ENCODE data around the gene MTA3.
A peak's percentile ranks its signal among the peaks of the same experiment; 100 is the strongest.

Gene MTA3

DNA sequence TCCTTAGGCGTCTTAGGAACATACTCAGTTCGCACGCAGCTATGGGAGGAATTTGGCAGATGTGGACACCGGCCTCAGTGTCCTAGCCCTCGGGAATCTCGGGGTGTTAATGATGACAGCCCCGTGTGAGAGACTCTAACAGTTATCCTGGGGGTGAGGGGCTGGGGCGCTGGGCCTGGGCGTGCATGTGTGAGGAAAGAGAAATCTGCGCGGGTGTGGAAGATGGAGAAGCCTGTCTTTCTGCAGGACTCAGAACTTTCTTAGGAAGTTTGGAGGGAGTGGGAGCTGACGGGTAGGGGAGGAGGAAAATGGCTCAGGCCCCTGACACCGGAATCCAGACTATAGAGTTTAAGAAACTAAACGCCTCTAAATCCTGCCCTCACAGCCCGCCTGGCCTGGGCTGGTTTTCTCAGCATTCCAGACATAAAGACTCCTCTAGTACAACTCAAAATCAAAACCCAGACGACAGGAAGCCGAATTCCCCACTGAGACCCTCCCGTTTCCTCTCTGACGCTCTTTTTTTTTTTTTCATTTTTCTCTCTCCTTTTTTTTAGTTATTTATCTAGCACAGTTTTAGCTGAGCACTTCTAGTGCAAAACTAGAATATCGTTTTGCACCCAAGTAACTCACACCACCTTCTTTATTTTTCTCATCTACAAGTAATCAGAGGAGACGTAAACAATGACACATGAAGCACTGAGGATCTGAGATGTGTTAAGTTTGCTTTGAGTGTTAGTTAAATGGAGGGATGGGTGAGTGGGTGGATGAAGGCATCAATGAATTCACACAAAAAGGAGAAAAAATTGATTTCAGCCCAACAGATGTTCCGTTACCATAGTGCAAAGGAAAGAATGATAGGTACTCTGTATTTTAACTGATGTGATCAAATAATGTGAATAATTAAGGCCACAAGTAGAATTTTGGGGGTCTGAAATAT lies 225.2 kb downstream of the MTA3 start:
- Histone ChIP-seq H3K9me3 (ENCODE audit: low read length) (no peaks in the 10 kb centered on the region), H3K27me3 (ENCODE audit: control insufficient read depth in 1 of 2, insufficient read depth in 2 of 2, low read length in 2 of 2) (no peaks in the 10 kb centered on the region), H3K4me3 (ENCODE audit: low read depth in 1 of 2, low read length in 2 of 2) (peak overlapping the region; percentile 24 to 59), H3K4me1 (ENCODE audit: insufficient read depth, low read length) (peaks cover 15% of the 10 kb centered on the region), H3K36me3 (ENCODE audit: insufficient read depth, low read length) (no peaks in the 10 kb centered on the region), H3K27ac (ENCODE audit: low read depth, low read length) (peak overlapping the region; percentile 74), H3K9ac (ENCODE audit: low read length) (peak overlapping the region; percentile 55)

DNA sequence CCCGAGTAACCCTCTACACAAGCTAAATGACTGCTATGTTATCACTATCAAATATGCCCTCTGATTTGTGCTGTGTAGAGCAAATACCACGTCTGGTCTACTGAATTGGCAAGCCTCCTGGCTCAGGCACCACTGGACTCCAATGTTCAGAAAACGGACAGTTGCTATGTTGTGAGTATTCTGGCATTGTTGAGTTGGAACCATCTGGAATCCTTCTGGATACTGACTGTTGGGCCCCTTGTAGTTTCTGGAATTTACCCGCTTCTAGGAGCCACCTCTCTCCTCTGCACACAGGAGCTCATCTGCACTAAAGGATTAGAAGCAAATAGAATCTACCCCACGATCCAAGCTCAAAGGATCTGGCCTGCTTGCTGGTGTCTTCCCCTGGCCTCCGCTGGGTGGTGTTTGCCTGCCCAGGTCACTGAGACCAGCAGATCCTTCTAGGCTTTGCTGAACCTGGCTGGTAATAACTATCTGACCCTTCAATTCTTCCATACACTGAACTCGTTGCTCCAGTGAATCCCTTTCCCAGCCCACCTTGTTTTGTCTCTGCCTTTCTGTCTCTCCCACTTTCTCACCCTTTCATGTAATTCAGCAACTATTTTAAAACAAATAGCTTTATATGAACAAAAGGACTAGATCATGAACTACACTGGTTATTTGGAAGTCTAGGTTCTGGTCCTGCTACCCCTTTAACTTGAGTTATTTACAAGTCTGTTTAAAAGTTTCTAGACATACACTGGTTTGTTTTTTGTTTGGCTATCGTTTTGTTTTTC lies 226.0 kb downstream of the MTA3 start:
- no peaks in the 10 kb centered on the region for H3K36me3 ChIP-seq (ENCODE audit: insufficient read depth, low read length)
- peaks cover 15% of the 10 kb centered on the region for H3K4me1 ChIP-seq (ENCODE audit: insufficient read depth, low read length)
- peak overlapping the region; percentile 74 for H3K27ac ChIP-seq (ENCODE audit: low read depth, low read length)
- no peaks in the 10 kb centered on the region for H3K9me3 ChIP-seq (ENCODE audit: low read length)
- no peak overlapping the region for H3K9ac ChIP-seq (ENCODE audit: low read length)
- no peak overlapping the region for H3K4me3 ChIP-seq (ENCODE audit: low read depth in 1 of 2, low read length in 2 of 2)
- no peaks in the 10 kb centered on the region for H3K27me3 ChIP-seq (ENCODE audit: control insufficient read depth in 1 of 2, insufficient read depth in 2 of 2, low read length in 2 of 2)

DNA sequence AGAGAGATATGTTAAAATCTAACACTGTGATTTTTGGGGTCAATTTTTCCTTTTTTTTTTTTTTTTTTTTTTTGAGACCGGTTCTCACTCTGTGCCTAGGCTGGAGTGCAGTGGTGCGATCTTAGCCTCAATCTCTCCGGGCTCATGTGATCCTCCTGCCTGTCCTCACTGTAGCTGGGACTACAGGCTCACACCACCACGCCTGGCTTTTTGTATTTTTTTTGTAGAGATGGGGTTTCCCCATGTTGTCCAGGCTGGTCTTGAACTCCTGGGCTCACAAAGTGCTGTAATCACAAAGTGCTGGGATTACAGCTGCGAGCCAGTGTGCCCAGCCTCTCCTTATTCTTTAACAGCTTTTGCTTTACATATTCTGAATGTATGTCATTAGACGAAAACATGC lies 226.8 kb downstream of the MTA3 start:
- no peaks in the 10 kb centered on the region for H3K36me3 ChIP-seq (ENCODE audit: insufficient read depth, low read length)
- no peaks in the 10 kb centered on the region for H3K27me3 ChIP-seq (ENCODE audit: control insufficient read depth in 1 of 2, insufficient read depth in 2 of 2, low read length in 2 of 2)
- H3K27ac ChIP-seq (ENCODE audit: low read depth, low read length), result no peak overlapping the region
- H3K4me1 ChIP-seq (ENCODE audit: insufficient read depth, low read length), result peaks cover 15% of the 10 kb centered on the region
- H3K4me3 ChIP-seq (ENCODE audit: low read depth in 1 of 2, low read length in 2 of 2), result no peak overlapping the region
- no peaks in the 10 kb centered on the region for H3K9me3 ChIP-seq (ENCODE audit: low read length)
- H3K9ac ChIP-seq (ENCODE audit: low read length), result no peak overlapping the region

DNA sequence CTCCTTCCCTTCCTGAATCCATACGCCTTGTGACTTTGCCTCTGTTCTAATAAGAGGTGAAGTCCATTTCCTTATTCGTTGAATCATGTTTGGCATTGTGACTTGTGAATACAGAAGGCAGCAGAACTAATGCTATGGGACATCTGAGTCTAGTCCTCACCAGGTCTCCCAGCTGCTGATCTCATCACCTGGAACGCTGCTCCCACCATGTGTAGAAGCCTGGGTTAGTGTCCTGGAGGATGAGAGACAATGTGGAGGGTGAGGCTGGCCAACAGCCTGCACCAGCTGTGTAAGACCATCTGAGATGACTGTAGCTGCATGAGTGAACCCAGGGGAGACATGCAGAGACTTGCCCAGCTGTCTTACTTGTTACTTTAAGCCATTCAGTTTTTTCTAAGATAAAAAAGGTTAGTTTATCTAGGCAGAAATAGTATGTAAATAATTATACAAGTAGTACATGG lies 227.4 kb downstream of the MTA3 start:
- H3K27me3 ChIP-seq (ENCODE audit: control insufficient read depth in 1 of 2, insufficient read depth in 2 of 2, low read length in 2 of 2), result no peaks in the 10 kb centered on the region
- H3K9me3 ChIP-seq (ENCODE audit: low read length), result no peaks in the 10 kb centered on the region
- H3K27ac ChIP-seq (ENCODE audit: low read depth, low read length), result no peak overlapping the region
- H3K36me3 ChIP-seq (ENCODE audit: insufficient read depth, low read length), result no peaks in the 10 kb centered on the region
- peaks cover 16% of the 10 kb centered on the region for H3K4me1 ChIP-seq (ENCODE audit: insufficient read depth, low read length)
- no peak overlapping the region for H3K9ac ChIP-seq (ENCODE audit: low read length)
- H3K4me3 ChIP-seq (ENCODE audit: low read depth in 1 of 2, low read length in 2 of 2), result no peak overlapping the region

DNA sequence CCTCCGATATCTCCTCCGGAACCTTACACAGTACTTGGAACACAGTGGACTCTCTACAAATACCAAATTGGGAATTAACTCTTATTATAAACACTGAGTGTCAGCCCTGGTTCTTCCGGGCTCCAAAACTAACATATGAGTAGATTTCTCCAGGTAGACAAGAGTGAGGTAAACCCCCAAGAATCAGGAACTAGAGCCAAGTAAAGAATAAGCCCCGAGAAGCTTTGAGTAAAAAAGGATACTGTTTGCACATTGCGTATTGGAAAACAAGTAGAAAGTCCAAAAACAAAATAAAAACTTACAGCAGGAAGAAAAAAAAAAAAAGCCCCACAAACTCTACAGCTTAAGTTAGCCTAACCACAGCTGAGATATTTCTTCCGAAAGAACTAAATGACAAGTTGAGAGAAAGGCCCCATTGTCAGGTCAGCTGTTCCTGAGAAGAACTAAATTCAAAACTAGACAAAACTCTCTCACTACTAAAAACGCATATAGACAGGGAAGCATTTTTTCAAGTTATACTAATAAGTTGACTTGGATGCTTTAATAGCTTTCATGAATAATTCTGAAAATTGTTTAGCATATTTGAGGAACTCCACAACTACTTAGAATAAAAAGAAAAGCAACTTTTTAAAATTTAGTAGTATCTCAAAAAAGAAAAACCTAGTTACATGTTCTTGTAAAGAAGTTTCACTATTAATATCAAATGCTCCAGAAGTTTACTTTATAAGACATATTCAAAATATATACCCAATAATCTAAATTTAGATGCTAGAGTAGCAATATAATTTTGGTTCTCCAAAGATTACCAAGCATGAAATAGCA lies 228.2 kb downstream of the MTA3 start:
- H3K27ac ChIP-seq (ENCODE audit: low read depth, low read length), result no peak overlapping the region
- peaks cover 16% of the 10 kb centered on the region for H3K4me1 ChIP-seq (ENCODE audit: insufficient read depth, low read length)
- no peaks in the 10 kb centered on the region for H3K36me3 ChIP-seq (ENCODE audit: insufficient read depth, low read length)

DNA sequence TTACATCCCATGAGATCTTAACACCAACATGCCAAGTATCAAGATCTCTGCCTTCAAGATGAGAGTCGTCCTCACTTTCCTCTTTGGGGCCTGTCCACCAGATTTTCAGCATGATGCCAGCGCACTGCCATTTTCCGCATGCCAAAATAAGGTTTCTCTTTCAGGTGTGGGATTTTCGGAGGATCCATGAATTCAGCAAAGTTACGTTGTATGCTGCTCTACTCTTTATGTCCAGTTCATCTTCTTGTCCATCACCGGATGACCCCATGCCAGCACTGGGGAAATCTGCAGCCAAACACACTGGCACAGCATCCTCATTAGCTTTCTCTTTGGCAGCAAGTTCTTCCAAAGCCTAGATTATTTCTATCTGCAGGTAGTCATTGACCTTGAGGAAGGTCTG lies 228.8 kb downstream of the MTA3 start:
- no peaks in the 10 kb centered on the region for H3K36me3 ChIP-seq (ENCODE audit: insufficient read depth, low read length)
- H3K27ac ChIP-seq (ENCODE audit: low read depth, low read length), result no peak overlapping the region
- no peaks in the 10 kb centered on the region for H3K27me3 ChIP-seq (ENCODE audit: control insufficient read depth in 1 of 2, insufficient read depth in 2 of 2, low read length in 2 of 2)
- H3K9me3 ChIP-seq (ENCODE audit: low read length), result no peaks in the 10 kb centered on the region
- no peak overlapping the region for H3K9ac ChIP-seq (ENCODE audit: low read length)
- peaks cover 15% of the 10 kb centered on the region for H3K4me1 ChIP-seq (ENCODE audit: insufficient read depth, low read length)
- H3K4me3 ChIP-seq (ENCODE audit: low read depth in 1 of 2, low read length in 2 of 2), result no peak overlapping the region

More for the DNA sequence above, 228.2 kb downstream of the MTA3 start:
- Histone ChIP-seq H3K9ac (ENCODE audit: low read length) (no peak overlapping the region), H3K9me3 (ENCODE audit: low read length) (no peaks in the 10 kb centered on the region), H3K4me3 (ENCODE audit: low read depth in 1 of 2, low read length in 2 of 2) (no peak overlapping the region), H3K27me3 (ENCODE audit: control insufficient read depth in 1 of 2, insufficient read depth in 2 of 2, low read length in 2 of 2) (no peaks in the 10 kb centered on the region)

DNA sequence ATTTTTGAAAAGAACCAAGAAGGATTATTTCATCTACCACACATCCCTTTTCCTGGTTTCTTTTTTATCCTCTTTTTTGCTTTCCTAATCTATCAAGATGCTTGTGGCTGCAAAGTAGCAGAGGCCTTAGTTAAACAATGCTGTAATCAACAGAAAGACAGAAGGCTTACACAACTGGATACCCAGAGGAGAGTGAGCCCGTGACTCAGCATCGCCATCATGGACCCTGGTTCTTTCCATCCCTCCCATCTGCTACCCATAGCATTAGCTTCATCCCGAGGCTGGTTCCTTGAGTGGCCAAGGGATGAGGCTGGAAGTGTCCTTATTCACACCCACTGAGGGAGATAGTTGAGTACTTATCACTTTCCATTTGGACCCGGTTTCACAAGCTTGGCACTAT lies 231.4 kb downstream of the MTA3 start:
- no peaks in the 10 kb centered on the region for H3K27me3 ChIP-seq (ENCODE audit: control insufficient read depth in 1 of 2, insufficient read depth in 2 of 2, low read length in 2 of 2)
- no peak overlapping the region for H3K27ac ChIP-seq (ENCODE audit: low read depth, low read length)
- peaks cover 15% of the 10 kb centered on the region for H3K4me1 ChIP-seq (ENCODE audit: insufficient read depth, low read length)
- H3K9me3 ChIP-seq (ENCODE audit: low read length), result no peaks in the 10 kb centered on the region
- H3K9ac ChIP-seq (ENCODE audit: low read length), result no peak overlapping the region
- H3K4me3 ChIP-seq (ENCODE audit: low read depth in 1 of 2, low read length in 2 of 2), result no peak overlapping the region
- no peaks in the 10 kb centered on the region for H3K36me3 ChIP-seq (ENCODE audit: insufficient read depth, low read length)

DNA sequence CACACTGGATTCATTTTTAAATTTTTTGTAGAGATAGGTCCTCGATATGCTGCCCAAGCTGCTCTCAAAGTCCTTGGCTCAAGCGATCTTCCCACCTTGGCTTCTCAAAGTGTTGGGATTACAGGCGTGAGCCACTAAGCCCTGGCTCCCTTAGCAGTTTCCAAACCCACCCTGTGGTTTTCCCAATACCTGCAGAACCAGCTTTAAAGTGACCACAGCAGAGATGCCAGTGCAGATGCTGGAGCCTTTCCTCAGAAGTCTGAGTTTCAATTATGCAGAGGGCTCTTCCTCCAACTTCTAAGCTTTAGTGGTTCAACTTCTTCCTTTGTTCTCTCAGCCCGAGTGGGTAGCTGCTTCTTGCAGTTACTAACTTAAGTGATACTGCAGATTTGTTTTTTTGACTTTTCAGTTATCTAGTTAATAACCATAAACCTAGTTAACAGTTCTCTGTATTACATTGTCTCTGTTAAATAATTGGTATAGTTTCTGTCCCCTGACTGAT lies 232.1 kb downstream of the MTA3 start:
- no peaks in the 10 kb centered on the region for H3K27me3 ChIP-seq (ENCODE audit: control insufficient read depth in 1 of 2, insufficient read depth in 2 of 2, low read length in 2 of 2)
- H3K4me3 ChIP-seq (ENCODE audit: low read depth in 1 of 2, low read length in 2 of 2), result no peak overlapping the region
- no peaks in the 10 kb centered on the region for H3K9me3 ChIP-seq (ENCODE audit: low read length)
- no peak overlapping the region for H3K27ac ChIP-seq (ENCODE audit: low read depth, low read length)
- no peaks in the 10 kb centered on the region for H3K36me3 ChIP-seq (ENCODE audit: insufficient read depth, low read length)
- H3K4me1 ChIP-seq (ENCODE audit: insufficient read depth, low read length), result peaks cover 15% of the 10 kb centered on the region
- no peak overlapping the region for H3K9ac ChIP-seq (ENCODE audit: low read length)

DNA sequence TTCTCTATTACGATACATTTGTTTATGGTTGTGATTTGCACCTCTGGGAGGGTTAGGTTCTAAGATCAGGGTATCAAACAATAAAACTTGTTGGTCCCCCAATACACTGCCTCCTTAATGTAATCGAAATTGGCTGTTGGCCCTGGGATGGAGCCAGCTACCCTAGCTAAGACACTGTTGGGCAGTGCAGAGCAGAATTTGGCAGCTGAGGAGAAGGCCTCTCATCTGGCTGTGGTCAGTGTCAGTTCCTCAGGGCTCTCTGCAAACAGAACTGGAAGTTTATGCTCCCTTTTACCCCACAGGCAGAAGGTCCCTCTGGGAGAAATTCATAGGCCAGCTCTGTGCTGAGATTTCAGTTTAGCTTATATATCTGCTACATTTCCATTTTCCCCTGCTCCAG lies 232.5 kb downstream of the MTA3 start:
- Histone ChIP-seq H3K9ac (ENCODE audit: low read length) (no peak overlapping the region), H3K27ac (ENCODE audit: low read depth, low read length) (peak overlapping the region; percentile 73), H3K27me3 (ENCODE audit: control insufficient read depth in 1 of 2, insufficient read depth in 2 of 2, low read length in 2 of 2) (no peaks in the 10 kb centered on the region), H3K4me3 (ENCODE audit: low read depth in 1 of 2, low read length in 2 of 2) (no peak overlapping the region), H3K9me3 (ENCODE audit: low read length) (no peaks in the 10 kb centered on the region), H3K4me1 (ENCODE audit: insufficient read depth, low read length) (peaks cover 15% of the 10 kb centered on the region), H3K36me3 (ENCODE audit: insufficient read depth, low read length) (no peaks in the 10 kb centered on the region)

DNA sequence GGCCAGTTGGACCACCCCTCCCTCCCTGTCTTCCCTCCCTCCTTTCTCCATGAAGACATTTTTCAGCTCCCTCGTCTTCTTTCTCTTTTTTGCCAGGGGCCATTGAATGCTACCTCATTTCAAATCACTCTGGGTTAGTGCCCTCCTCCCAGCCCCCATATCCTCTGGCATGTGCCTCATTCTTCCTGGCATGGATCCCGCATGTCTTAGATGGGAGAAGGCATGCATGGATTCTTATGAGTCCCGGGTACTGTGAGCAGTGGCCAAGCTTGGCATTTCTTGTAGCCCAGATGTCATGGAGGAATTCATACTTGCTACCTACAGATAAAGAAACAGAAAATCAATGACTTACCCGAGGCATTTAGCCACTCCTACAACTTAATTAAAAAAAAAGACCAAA lies 232.9 kb downstream of the MTA3 start:
- H3K9ac ChIP-seq (ENCODE audit: low read length), result no peak overlapping the region
- no peaks in the 10 kb centered on the region for H3K27me3 ChIP-seq (ENCODE audit: control insufficient read depth in 1 of 2, insufficient read depth in 2 of 2, low read length in 2 of 2)
- no peak overlapping the region for H3K4me3 ChIP-seq (ENCODE audit: low read depth in 1 of 2, low read length in 2 of 2)
- H3K27ac ChIP-seq (ENCODE audit: low read depth, low read length), result peak overlapping the region; percentile 73
- no peaks in the 10 kb centered on the region for H3K9me3 ChIP-seq (ENCODE audit: low read length)
- H3K36me3 ChIP-seq (ENCODE audit: insufficient read depth, low read length), result no peaks in the 10 kb centered on the region
- peaks cover 15% of the 10 kb centered on the region for H3K4me1 ChIP-seq (ENCODE audit: insufficient read depth, low read length)

DNA sequence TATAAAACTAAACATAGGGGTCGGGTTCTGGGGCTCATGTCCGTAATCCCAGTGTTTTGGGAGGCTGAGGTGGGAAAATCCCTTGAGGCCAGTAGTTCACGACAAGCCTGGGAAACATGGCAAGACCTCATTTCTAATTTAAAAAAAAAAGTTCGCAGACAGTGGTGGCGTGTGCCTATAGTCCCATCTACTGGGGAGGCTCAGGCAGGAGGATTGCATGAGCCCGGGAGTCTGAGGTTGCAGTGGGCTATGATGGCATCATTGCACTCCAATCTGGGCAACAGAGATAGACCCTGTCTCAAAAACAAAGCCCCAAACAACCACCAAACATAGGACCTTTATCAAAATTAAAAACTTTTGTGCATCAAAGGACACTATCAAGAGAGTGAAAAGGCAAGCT lies 233.7 kb downstream of the MTA3 start:
- Histone ChIP-seq H3K36me3 (ENCODE audit: insufficient read depth, low read length) (no peaks in the 10 kb centered on the region), H3K27ac (ENCODE audit: low read depth, low read length) (no peak overlapping the region), H3K9ac (ENCODE audit: low read length) (no peak overlapping the region), H3K27me3 (ENCODE audit: control insufficient read depth in 1 of 2, insufficient read depth in 2 of 2, low read length in 2 of 2) (no peaks in the 10 kb centered on the region), H3K4me3 (ENCODE audit: low read depth in 1 of 2, low read length in 2 of 2) (no peak overlapping the region), H3K4me1 (ENCODE audit: insufficient read depth, low read length) (peaks cover 15% of the 10 kb centered on the region), H3K9me3 (ENCODE audit: low read length) (no peaks in the 10 kb centered on the region)
